NB4 (cell line): ENCODE measurements around the gene ALS2CL.

Source experiments
- DNase-seq: peaks from one replicate; pipeline ENCODE4 v3.0.0; 2010; ENCODE audit warnings: low read depth
- H3K4me3 ChIP-seq: one replicate; pipeline ENCODE4 v1.5.1; 2011; ENCODE audit warnings: mild to moderate bottlenecking, low read depth, low read length, moderate library complexity
- MYC ChIP-seq: IDR thresholded peaks from 2 replicates; pipeline ENCODE4 v1.6.1; 2011; ENCODE audit warnings: low read depth, low read length
- POLR2A ChIP-seq: IDR thresholded peaks from 2 replicates; pipeline ENCODE4 v1.6.1; 2011; ENCODE audit warnings: mild to moderate bottlenecking; ENCODE audit not compliant: insufficient read length; ENCODE audit errors: extremely low read depth
- TF ChIP-seq, protein P1 (sequence below): IDR thresholded peaks from 2 replicates; pipeline ENCODE4 v1.6.1; 2011; ENCODE audit warnings: low read depth, low read length
- TF ChIP-seq, protein P2 (sequence below): IDR thresholded peaks from one replicate; pipeline ENCODE4 v1.5.1; 2012; ENCODE audit warnings: low read depth, low read length

The ALS2CL gene

DNA sequence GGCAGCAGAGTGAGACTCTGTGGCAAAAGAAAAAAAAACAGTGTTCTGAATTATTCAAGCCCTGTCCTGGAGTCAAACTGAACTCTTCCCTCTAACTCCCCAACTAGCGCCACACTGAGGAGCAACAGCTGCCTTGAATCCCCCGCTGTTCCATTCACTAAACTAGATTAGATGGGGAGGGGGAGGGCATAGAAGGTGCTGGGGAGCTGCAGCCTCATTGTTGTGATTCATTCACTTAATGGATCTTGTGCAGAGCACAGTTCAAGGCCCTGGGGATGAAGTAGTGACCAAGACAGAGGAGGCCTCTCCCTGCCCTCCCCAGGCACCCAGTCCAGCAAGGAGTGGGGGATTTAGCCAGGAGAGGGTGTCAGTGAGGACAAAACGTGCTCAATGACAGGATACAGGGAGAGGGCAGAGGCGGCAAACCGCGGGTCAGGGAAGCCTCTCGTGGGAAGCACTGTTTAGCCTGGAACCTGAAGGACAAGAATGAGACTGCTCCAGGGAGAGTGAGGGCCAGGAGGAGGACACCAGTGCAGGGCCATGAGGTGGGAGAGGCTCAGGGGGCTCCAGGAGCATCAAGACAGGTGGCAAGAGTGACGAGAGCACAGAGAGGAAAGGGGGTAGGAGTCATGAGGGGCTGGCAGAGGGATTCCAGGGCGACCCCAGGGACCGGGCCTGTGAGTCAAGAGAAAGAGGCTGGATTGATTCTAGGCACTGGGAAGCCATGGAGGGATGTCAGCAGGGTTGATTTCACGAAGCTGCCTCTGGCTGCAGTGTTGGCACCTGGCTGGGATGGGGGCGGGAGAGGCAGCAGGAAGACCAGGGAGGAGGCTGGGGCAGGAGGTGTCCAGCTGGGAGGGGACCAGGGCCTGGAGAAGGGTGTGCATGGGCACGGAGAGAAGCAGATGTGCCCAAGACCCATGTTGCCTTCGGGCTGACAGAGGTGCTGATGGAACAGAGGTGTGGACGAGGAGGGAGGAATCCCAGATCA, 31.4 kb downstream of the ALS2CL start:
- no peak overlapping the region for H3K4me3 ChIP-seq
- no peak for DNase-seq
- TF ChIP-seq POLR2A (no peak), MYC (no peak)
- TF ChIP-seq, protein P1, sequence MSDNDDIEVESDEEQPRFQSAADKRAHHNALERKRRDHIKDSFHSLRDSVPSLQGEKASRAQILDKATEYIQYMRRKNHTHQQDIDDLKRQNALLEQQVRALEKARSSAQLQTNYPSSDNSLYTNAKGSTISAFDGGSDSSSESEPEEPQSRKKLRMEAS: no peak

DNA sequence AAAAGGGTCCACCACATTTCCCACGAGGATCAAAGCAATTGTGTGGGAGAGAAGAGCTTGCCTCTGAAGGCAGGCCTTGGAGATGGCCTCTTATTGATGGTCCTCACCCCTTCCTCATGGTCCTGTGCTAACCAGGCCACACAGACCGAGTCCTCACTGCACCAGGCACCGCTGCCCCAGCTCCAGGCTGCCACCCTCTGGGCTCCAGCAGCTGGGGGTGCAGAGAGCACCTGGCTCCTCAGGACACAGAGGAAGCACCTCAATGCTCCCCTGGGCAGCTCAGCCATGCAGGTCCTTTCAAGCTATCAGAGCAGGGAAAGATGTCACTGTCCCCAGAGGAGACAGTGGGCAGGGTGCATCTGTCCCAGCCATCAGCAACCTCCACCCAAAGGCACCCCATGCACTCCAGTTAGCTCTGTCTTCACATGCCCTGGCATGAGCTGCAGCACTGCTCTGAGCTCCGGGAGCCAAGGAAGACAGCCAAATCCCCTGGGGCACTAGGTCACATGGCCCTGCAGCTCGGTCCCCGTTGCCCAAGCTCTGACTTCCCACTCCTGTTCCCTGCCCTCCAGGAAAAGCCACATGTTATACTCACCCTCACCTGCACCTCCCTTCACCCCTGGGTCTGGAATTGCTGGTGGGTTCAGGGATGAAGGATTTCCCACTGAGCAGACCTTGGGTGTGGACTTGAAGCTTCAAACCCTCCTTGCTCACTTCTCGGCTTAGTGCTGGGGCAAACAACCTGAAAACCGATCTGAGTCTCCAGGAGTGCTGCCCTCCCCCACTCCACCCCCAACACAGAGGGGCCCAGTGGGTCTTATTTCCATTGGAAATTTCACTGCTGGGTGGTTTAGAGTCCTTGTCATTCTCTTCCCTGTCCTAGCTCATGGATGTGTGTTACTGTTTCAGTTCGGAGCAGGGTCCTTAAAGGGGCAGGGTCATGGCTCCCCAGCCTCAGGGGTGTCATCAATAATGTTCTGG, 32.6 kb downstream of the ALS2CL start:
- no peak overlapping the region for H3K4me3 ChIP-seq
- DNase-seq: peak; percentile 16
- no peak for TF ChIP-seq POLR2A

DNA sequence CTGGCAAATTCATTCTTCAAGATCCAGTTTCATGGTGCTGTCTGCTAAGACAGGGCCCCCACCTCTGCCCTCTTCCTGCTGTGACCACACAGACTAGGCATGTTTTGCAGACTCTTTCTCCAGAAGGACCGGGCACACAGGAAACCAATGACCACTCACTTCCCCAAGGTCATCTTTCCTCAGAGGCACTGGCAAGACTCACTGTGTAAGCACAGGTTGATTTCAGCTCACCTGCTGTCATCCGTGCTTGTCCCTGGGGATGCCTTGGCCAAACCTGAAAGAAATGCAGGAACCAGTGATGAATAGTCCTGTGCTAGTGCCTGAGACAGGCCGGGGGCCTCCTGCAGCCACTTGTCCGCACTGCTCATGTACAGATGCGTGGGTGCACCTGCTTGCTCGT, 33.5 kb downstream of the ALS2CL start:
- no peak for DNase-seq

DNA sequence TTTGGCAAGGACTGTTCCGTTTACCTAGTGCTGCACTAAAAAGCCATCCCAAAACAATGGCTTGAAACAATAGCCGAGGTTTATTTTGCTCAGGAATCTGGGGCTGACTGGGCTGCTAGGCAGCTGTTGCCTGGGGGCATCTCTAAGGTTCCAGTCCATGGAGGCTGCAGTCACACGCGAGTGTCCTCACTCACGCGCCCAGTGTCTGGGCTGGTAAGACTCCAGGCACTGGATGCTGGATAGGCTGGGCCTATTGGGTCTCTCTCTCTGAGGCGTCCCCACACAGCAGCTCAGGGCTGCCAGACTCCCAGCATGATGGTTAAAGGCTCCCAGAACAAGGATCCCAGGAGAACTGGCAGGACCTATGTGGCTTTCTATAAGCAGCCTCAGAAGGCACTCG, 34.2 kb downstream of the ALS2CL start:
- DNase-seq: no peak
- TF ChIP-seq MYC (no peak), POLR2A (no peak)
- TF ChIP-seq, protein P2, sequence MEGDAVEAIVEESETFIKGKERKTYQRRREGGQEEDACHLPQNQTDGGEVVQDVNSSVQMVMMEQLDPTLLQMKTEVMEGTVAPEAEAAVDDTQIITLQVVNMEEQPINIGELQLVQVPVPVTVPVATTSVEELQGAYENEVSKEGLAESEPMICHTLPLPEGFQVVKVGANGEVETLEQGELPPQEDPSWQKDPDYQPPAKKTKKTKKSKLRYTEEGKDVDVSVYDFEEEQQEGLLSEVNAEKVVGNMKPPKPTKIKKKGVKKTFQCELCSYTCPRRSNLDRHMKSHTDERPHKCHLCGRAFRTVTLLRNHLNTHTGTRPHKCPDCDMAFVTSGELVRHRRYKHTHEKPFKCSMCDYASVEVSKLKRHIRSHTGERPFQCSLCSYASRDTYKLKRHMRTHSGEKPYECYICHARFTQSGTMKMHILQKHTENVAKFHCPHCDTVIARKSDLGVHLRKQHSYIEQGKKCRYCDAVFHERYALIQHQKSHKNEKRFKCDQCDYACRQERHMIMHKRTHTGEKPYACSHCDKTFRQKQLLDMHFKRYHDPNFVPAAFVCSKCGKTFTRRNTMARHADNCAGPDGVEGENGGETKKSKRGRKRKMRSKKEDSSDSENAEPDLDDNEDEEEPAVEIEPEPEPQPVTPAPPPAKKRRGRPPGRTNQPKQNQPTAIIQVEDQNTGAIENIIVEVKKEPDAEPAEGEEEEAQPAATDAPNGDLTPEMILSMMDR: no peak
- TF ChIP-seq, protein P1: no peak

More for the DNA sequence above, 33.5 kb downstream of the ALS2CL start:
- no peak overlapping the region for H3K4me3 ChIP-seq
- TF ChIP-seq, protein P2: no peak
- TF ChIP-seq POLR2A: no peak

DNA sequence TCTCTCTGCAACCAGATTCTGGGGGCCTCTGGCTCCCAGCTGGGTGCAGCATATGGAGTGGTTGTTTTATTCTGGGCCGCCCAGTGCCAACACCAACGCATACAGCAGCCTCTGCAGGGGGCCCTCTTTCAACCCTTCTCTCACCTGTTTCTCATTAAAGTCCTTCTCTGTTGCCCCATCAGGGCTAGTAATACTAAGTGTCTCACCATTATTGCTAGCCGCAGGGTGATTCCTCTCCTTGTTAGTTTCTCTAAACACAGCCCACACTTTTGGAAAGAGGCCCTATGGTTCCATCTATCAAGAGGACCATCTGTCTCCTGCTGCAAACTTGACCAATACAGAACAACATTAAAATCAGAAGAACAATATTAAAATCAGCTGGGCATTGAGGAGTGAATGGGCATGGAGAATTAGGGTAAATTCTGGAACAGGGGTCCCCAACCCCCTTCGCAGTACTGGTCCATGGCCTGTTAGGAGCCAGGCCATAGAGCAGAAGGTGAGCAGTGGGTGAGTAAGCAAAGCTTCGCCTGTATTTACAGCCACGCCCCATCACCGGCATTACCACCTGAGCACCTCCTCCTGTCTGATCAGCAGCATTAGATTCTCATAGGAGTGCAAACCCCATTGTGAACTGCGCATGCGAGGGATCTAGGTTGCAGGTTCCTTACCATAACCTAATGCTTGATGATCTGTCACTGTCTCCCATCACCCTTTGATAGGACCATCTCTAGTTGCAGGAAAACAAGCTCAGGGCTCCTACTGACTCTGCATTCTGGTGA, 36.5 kb downstream of the ALS2CL start:
- no peak overlapping the region for H3K4me3 ChIP-seq
- no peak for DNase-seq
- TF ChIP-seq, protein P2: no peak
- TF ChIP-seq POLR2A: no peak
- no peak for TF ChIP-seq MYC
- TF ChIP-seq, protein P1: no peak

More for the DNA sequence above, 34.2 kb downstream of the ALS2CL start:
- no peak overlapping the region for H3K4me3 ChIP-seq

DNA sequence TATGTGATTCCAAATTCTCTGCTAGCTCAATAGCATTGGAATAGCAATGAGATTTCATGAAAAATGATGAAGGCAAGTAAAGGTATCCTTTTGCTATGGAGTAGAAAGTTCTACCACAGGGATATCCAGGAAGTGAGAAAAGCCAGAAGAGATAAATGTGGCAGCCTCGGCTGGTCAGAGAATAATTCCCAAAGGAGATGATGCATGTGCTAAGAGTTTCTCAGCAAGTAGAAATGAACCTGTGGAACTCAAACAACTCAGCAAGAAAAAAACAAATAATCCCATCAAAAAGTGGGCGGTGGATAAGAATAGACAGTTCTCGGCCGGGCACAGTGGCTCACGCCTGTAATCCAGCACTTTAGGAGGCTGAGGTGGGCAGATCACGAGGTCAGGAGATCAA, 38.2 kb downstream of the ALS2CL start:
- no peak for DNase-seq
- no peak overlapping the region for H3K4me3 ChIP-seq
- TF ChIP-seq, protein P1: no peak
- TF ChIP-seq POLR2A (no peak), MYC (no peak)
- TF ChIP-seq, protein P2: no peak
